Osteocyte (in vitro differentiated cells): ENCODE results near the gene MX1. TPM values are rescaled to one million over a fixed set of nuclear protein-coding genes. Genes with fewer than 3 reads are reported as not detected.

Experiments used
- DNase-seq: peaks from one replicate; pipeline ENCODE4 v3.0.0; 2021; ENCODE audit warnings: mixed read lengths; ENCODE audit not compliant: unreplicated experiment; ENCODE audit errors: extremely low spot score
- H3K27ac Mint-ChIP-seq: one replicate; pipeline ENCODE4 v1.8.0; 2021; ENCODE audit warnings: mild to moderate bottlenecking, mixed read lengths; ENCODE audit not compliant: unreplicated experiment
- H3K27me3 Mint-ChIP-seq: one replicate; pipeline ENCODE4 v1.8.0; 2021; ENCODE audit warnings: mixed read lengths; ENCODE audit not compliant: unreplicated experiment
- H3K36me3 Mint-ChIP-seq: one replicate; pipeline ENCODE4 v1.8.0; 2021; ENCODE audit warnings: mixed read lengths; ENCODE audit not compliant: unreplicated experiment
- H3K4me1 Mint-ChIP-seq: one replicate; pipeline ENCODE4 v1.8.0; 2021; ENCODE audit warnings: mixed read lengths; ENCODE audit not compliant: unreplicated experiment
- H3K4me3 Mint-ChIP-seq: one replicate; pipeline ENCODE4 v1.8.0; 2021; ENCODE audit warnings: mild to moderate bottlenecking, moderate library complexity, mixed read lengths; ENCODE audit not compliant: unreplicated experiment
- H3K9me3 Mint-ChIP-seq: one replicate; pipeline ENCODE4 v1.8.0; 2021; ENCODE audit warnings: mixed read lengths; ENCODE audit not compliant: unreplicated experiment
- total RNA-seq: library from RNA; stranded (reverse); gene quantifications from 2 replicates; pipeline ENCODE4 v1.2.1, GENCODE V29; 2021
- TF ChIP-seq, protein P1 (sequence below): fragments of 200-600 bp; sonication (generic); IDR thresholded peaks from 2 replicates; pipeline ENCODE4 v1.5.0; 2021; ENCODE audit warnings: antibody characterized with exemption, mild to moderate bottlenecking, moderate library complexity

The MX1 gene
- total RNA-seq, 1 donor from 2014 or later: 4.0 TPM

DNA sequence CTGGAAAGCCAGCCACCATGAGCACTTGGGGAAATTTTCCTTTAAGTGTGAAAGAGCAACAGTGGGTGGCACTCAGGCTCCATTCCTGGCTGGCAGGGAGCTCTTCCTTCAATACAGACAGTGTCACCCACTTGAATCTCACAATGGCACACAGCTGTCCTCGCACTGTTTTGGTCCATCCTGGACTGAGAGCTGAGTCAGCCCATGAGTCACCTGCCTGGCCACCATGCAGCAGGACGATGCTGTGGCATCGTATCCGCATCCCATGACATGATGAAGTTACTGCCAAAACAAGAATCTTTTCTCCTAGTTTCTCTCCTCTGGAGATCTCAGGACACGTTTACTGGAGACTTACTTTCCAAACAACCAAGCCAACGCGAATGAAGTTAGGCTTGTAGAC is 75.9 kb downstream of the MX1 start:
- Mint-ChIP-seq H3K4me1 (peaks cover 5% of the 10 kb centered on the region), H3K27me3 (peaks cover 60% of the 10 kb centered on the region), H3K27ac (no peak overlapping the region), H3K36me3 (no peaks in the 10 kb centered on the region), H3K9me3 (no peaks in the 10 kb centered on the region), H3K4me3 (no peak overlapping the region)
- no peak for DNase-seq
- TF ChIP-seq, protein P1, sequence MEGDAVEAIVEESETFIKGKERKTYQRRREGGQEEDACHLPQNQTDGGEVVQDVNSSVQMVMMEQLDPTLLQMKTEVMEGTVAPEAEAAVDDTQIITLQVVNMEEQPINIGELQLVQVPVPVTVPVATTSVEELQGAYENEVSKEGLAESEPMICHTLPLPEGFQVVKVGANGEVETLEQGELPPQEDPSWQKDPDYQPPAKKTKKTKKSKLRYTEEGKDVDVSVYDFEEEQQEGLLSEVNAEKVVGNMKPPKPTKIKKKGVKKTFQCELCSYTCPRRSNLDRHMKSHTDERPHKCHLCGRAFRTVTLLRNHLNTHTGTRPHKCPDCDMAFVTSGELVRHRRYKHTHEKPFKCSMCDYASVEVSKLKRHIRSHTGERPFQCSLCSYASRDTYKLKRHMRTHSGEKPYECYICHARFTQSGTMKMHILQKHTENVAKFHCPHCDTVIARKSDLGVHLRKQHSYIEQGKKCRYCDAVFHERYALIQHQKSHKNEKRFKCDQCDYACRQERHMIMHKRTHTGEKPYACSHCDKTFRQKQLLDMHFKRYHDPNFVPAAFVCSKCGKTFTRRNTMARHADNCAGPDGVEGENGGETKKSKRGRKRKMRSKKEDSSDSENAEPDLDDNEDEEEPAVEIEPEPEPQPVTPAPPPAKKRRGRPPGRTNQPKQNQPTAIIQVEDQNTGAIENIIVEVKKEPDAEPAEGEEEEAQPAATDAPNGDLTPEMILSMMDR: no peak

DNA sequence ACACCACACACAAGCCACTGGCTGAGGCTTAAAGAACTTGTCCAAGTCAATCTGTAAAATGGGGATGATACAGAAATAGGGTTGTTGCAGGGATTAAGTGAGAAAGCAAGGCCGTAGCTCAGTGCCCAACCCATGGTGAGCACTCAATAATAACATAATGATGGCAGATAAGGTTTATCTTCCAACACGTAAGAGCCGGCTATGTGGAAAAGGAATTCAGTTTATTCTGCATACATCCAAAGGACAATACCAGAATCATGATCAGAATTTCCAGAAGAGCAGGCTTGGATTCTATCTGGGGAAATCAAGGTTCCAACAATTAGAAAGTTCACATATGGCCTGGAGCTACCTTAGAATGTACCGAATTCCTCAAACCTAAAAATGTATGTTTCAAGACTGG is 77.3 kb downstream of the MX1 start:
- Mint-ChIP-seq H3K4me3 (no peak overlapping the region), H3K36me3 (no peaks in the 10 kb centered on the region), H3K9me3 (no peaks in the 10 kb centered on the region), H3K27me3 (peaks cover 62% of the 10 kb centered on the region), H3K27ac (no peak overlapping the region), H3K4me1 (peaks cover 8% of the 10 kb centered on the region)
- TF ChIP-seq, protein P1: no peak
- no peak for DNase-seq

DNA sequence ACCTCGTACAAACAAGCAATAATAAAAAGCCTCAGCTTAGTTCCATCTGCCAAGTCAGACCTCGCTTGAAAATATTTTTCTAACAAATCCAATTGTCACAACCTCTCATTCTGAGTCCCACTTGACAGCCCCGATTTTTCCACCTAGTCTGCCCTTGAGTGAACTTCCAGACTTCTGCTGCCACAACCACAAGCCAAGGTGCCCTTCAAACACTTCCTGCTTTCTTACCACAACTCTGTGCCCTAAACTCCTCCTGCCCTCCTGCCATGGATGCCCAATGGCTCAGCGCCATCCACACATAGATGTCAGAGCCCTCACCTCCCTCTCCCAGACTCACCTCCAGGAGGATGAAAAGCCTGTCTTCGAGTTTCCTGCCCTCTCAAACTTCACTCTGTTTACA is 78.0 kb downstream of the MX1 start:
- H3K4me3 Mint-ChIP-seq: no peak overlapping the region
- DNase-seq: no peak
- no peaks in the 10 kb centered on the region for H3K9me3 Mint-ChIP-seq
- no peak overlapping the region for H3K27ac Mint-ChIP-seq
- H3K36me3 Mint-ChIP-seq: no peaks in the 10 kb centered on the region
- peaks cover 61% of the 10 kb centered on the region for H3K27me3 Mint-ChIP-seq
- TF ChIP-seq, protein P1: no peak
- H3K4me1 Mint-ChIP-seq: peaks cover 8% of the 10 kb centered on the region

DNA sequence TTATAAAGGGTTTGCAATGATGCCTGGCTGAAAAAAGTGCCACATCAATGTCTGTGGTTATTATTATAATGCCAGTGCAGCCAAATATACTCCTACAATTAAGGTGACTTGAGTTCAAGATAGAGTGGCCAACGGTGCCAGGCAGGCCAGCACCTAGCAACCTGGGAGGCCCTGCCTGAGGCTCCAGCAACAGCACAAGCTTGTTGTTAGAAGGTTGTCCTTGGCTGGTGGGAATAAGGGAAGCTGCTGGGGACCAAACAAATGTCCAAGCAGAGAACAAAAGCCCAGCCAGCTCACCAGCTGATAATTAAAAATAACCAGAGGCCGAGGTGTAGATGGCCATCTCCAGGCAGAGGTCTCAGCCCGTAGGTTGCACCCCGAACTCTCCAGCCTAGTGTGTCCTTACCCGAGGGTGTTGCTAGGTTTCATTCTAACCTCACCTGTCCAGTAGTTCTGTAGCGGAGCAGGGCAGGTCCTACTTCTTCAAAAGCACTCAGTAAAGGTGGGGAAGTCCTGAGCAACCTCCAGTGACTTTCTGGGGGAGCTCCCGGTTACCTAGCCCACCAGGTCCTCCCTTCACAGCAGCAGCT is 80.1 kb downstream of the MX1 start:
- Mint-ChIP-seq H3K9me3 (no peaks in the 10 kb centered on the region), H3K4me1 (peaks cover 10% of the 10 kb centered on the region), H3K27me3 (peaks cover 68% of the 10 kb centered on the region), H3K4me3 (no peak overlapping the region), H3K36me3 (no peaks in the 10 kb centered on the region), H3K27ac (no peak overlapping the region)
- no peak for DNase-seq
- TF ChIP-seq, protein P1: no peak

DNA sequence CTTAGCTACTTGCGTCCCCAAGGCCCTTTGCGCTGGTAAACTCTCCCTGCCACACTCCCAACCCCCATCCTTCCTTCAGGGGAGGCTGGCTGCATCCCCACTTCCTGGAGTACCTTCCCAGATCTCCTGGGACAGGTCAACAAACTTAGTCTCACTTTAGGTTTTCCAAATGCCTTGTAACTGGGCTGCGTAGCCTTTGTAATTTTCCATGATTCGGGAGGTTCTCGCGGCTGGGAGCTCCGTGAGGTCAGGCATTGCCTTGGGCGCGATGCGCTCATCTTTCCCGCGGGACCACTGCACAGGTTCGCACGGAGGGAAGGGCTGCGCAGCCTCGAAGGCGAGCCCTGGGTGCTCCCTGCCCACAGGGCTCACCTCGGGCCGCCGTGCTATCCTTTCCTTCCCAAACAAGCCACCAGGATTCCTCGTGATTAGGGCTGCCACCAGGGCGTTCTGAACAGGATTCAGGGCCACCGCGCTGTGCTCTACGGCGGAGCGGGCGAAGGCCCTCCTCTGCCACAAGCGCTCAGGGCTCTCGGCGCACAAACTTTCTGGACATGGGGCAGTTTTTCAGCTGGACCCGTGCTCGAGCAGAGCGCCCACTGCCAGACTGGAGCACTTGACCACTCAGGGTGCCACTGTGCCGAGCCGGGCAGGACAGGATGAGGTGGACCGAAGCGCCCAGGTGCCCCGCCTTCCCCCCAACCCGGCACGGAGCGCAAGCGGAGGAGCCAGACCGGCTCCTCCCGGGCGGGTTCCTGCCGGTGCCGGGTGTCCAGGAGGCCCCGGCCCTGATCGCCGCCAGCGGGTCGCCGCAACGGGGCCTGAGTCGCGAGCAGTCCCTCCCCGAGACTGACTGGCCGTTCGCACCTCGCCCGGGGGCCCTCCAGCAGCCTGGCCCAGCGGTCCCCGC is 80.8 kb downstream of the MX1 start:
- H3K4me3 Mint-ChIP-seq: peak overlapping the region; percentile 59
- H3K27me3 Mint-ChIP-seq: peaks cover 69% of the 10 kb centered on the region
- H3K4me1 Mint-ChIP-seq: peaks cover 10% of the 10 kb centered on the region
- no peak overlapping the region for H3K27ac Mint-ChIP-seq
- TF ChIP-seq, protein P1: no peak
- H3K9me3 Mint-ChIP-seq: no peaks in the 10 kb centered on the region
- no peak for DNase-seq
- no peaks in the 10 kb centered on the region for H3K36me3 Mint-ChIP-seq
